Thymus (tissue), 11 donors: ENCODE measurements around the gene EPB41L4A. TPM values are rescaled to one million over a fixed set of nuclear protein-coding genes. Genes with fewer than 3 reads are reported as not detected.
"Not testable (repeated sequence)": the region's sequence is repeated elsewhere in the genome, so short reads cannot be mapped to it uniquely, and the experiment has no call there.

Experiments used
- DNase-seq, 9 donors: peaks; one replicate each; pipeline ENCODE4 v3.0.0-alpha.2; 2013; ENCODE audit warnings: low spot score in 9 of 9, low read depth in 6 of 9, missing footprints in 1 of 9
- H3K27ac ChIP-seq, 2 donors: one replicate each; pipeline ENCODE4 v1.5.1; 2013; ENCODE audit warnings: control low read depth in 1 of 2, low read depth in 1 of 2, low read length in 1 of 2, mild to moderate bottlenecking in 1 of 2, moderate library complexity in 1 of 2
- H3K27me3 ChIP-seq, 2 donors: one replicate each; pipeline ENCODE4 v1.5.1; 2013; ENCODE audit warnings: low read length in 1 of 2; ENCODE audit not compliant: control insufficient read depth in 2 of 2, insufficient read depth in 1 of 2
- H3K36me3 ChIP-seq, 2 donors: one replicate each; pipeline ENCODE4 v1.5.1; 2013; ENCODE audit warnings: low read length in 1 of 2, mild to moderate bottlenecking in 1 of 2, moderate library complexity in 1 of 2; ENCODE audit not compliant: control insufficient read depth in 2 of 2, insufficient read depth in 2 of 2
- H3K4me1 ChIP-seq, 2 donors: one replicate each; pipeline ENCODE4 v1.5.1; 2013; ENCODE audit warnings: low read length in 2 of 2; ENCODE audit not compliant: control insufficient read depth in 2 of 2, insufficient read depth in 2 of 2
- H3K4me3 ChIP-seq, 2 donors: one replicate each; pipeline ENCODE4 v1.5.1; 2013; ENCODE audit warnings: low read length in 2 of 2, control low read depth in 1 of 2, mild to moderate bottlenecking in 1 of 2
- H3K9me3 ChIP-seq, 2 donors: one replicate each; pipeline ENCODE4 v1.5.1; 2013; ENCODE audit warnings: low read length in 1 of 2, mild to moderate bottlenecking in 1 of 2; ENCODE audit not compliant: control insufficient read depth in 2 of 2, insufficient read depth in 1 of 2
- WGBS: extraction: QIAGEN DNeasy Blood & Tissue Kit; methylation state at CpG from one replicate; pipeline ENCODE4 v1.1.7; 2013; 5-methylcytosine and 5-hydroxymethylcytosine counted together
- polyA plus RNA-seq: library from polyadenylated mRNA; stranded (reverse); fragments of 200-250 nt; gene quantifications from one replicate; pipeline ENCODE4 v1.2.3, GENCODE V29; 2013
- total RNA-seq: library from RNA; stranded (reverse); fragments of 120-200 nt; gene quantifications from one replicate; pipeline ENCODE4 v1.2.4, GENCODE V29; 2013
- donor health status: healthy.

The EPB41L4A gene
- total and polyA plus RNA-seq, 2 donors = 4.8 to 5.2 TPM

GRCh38 chr5:112208699-112209615 lies 210.1 kb downstream of the EPB41L4A start:
- Histone ChIP-seq H3K27ac (no peak overlapping the region), H3K4me3 (no peak overlapping the region), H3K36me3 (no peaks in the 10 kb centered on the region), H3K27me3 (peaks cover 0 to 3% of the 10 kb centered on the region in 2 donors), H3K4me1 (no peaks in the 10 kb centered on the region), H3K9me3 (no peaks in the 10 kb centered on the region)
- WGBS = 80% methylated on average over 4 of the region's 4 CpGs
- no peak for DNase-seq

- H3K9me3 ChIP-seq, H3K4me1 ChIP-seq, H3K27me3 ChIP-seq, H3K4me3 ChIP-seq, H3K36me3 ChIP-seq, DNase-seq, H3K27ac ChIP-seq: not testable (repeated sequence)
- 98% methylated on average over 3 of the region's 3 CpGs for WGBS
Measured at GRCh38 chr5:112208195-112208594, 210.9 kb downstream of the EPB41L4A start.

- Histone ChIP-seq H3K36me3 (no peaks in the 10 kb centered on the region), H3K4me1 (no peaks in the 10 kb centered on the region)
- WGBS = 37% methylated on average over 4 of the region's 4 CpGs
Measured at GRCh38 chr5:112205846-112206245, 213.2 kb downstream of the EPB41L4A start.

GRCh38 chr5:112203229-112203628 lies 215.8 kb downstream of the EPB41L4A start:
- DNase-seq = no peak
- Histone ChIP-seq H3K4me3 (no peak overlapping the region), H3K9me3 (no peaks in the 10 kb centered on the region), H3K4me1 (no peaks in the 10 kb centered on the region), H3K36me3 (no peaks in the 10 kb centered on the region), H3K27ac (no peak overlapping the region), H3K27me3 (peaks cover 0 to 3% of the 10 kb centered on the region in 2 donors)
- 89% methylated on average over 4 of the region's 4 CpGs for WGBS

More at GRCh38 chr5:112205846-112206245, 213.2 kb downstream of the EPB41L4A start:
- Histone ChIP-seq H3K27me3 (peaks cover 0 to 3% of the 10 kb centered on the region in 2 donors), H3K27ac (no peak overlapping the region), H3K4me3 (no peak overlapping the region), H3K9me3 (no peaks in the 10 kb centered on the region)
- no peak for DNase-seq

GRCh38 chr5:112202694-112203093 lies 216.4 kb downstream of the EPB41L4A start:
- no peaks in the 10 kb centered on the region for H3K9me3 ChIP-seq
- H3K27ac ChIP-seq = no peak overlapping the region
- no peak overlapping the region for H3K4me3 ChIP-seq
- 95% methylated on average over 2 of the region's 2 CpGs for WGBS
- H3K27me3 ChIP-seq = peaks cover 0 to 3% of the 10 kb centered on the region in 2 donors
- DNase-seq = no peak
- no peaks in the 10 kb centered on the region for H3K4me1 ChIP-seq
- no peaks in the 10 kb centered on the region for H3K36me3 ChIP-seq

GRCh38 chr5:112201141-112201540 lies 217.9 kb downstream of the EPB41L4A start:
- Histone ChIP-seq H3K27me3 (peaks cover 0 to 3% of the 10 kb centered on the region in 2 donors), H3K27ac (no peak overlapping the region), H3K4me3 (no peak overlapping the region), H3K9me3 (no peaks in the 10 kb centered on the region), H3K4me1 (no peaks in the 10 kb centered on the region), H3K36me3 (no peaks in the 10 kb centered on the region)
- DNase-seq = no peak
- 95% methylated on average over 3 of the region's 3 CpGs for WGBS

- Histone ChIP-seq H3K27me3 (peaks cover 0 to 3% of the 10 kb centered on the region in 2 donors), H3K4me3 (no peak overlapping the region), H3K4me1 (no peaks in the 10 kb centered on the region), H3K9me3 (no peaks in the 10 kb centered on the region), H3K36me3 (no peaks in the 10 kb centered on the region), H3K27ac (no peak overlapping the region)
- no peak for DNase-seq
- 68% methylated on average over 3 of the region's 3 CpGs for WGBS
Measured at GRCh38 chr5:112200131-112200530, 218.9 kb downstream of the EPB41L4A start.

GRCh38 chr5:112196584-112196983 lies 222.5 kb downstream of the EPB41L4A start:
- Histone ChIP-seq H3K36me3 (no peaks in the 10 kb centered on the region), H3K9me3 (no peaks in the 10 kb centered on the region), H3K27ac (no peak overlapping the region), H3K4me3 (no peak overlapping the region), H3K4me1 (no peaks in the 10 kb centered on the region), H3K27me3 (no peaks in the 10 kb centered on the region)
- 90% methylated on average over 3 of the region's 3 CpGs for WGBS
- no peak for DNase-seq

GRCh38 chr5:112195924-112196323 lies 223.2 kb downstream of the EPB41L4A start:
- no peaks in the 10 kb centered on the region for H3K9me3 ChIP-seq
- no peak for DNase-seq
- 91% methylated on average over 4 of the region's 4 CpGs for WGBS
- H3K36me3 ChIP-seq = no peaks in the 10 kb centered on the region
- no peak overlapping the region for H3K27ac ChIP-seq
- no peaks in the 10 kb centered on the region for H3K4me1 ChIP-seq
- H3K27me3 ChIP-seq = no peaks in the 10 kb centered on the region
- no peak overlapping the region for H3K4me3 ChIP-seq
